Stimulated activated naive CD4-positive, alpha-beta T cell (primary cell): ENCODE measurements around the gene POTEB.
"Not testable (repeated sequence)": the region's sequence is repeated elsewhere in the genome, so short reads cannot be mapped to it uniquely, and the experiment has no call there.

ENCODE experiments used
- DNase-seq, 6 experiments: peaks; one replicate each; lab custom pipeline; 2025; lab: John Stamatoyannopoulos, UW

POTEB gene

DNA sequence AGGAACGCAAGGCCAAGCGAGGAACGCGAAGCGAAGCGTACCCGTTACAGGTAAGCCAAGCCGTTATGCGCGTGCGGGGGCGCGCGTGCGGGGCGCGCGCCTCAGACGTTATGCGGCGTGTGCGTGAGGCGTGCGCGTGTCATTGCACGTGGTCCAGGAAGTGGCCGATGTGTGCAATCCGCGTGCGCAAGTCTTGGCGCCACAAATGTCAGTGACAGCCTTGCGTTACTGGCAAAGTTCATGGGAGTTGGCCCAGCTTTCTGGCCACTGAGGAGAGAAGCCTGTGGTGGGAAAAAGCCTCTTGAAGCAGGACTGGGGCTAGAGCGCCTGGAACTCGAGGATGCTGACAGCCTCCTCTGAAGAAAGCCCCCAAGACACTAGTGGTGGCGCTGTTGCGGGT is at the start of gene POTEB:
TSS of gene POTEB (minus strand) at position 101 of the 400 bp plus-strand sequence. CDS start 489 bp downstream, outside the sequence.
- DNase-seq = not testable (repeated sequence)

DNA sequence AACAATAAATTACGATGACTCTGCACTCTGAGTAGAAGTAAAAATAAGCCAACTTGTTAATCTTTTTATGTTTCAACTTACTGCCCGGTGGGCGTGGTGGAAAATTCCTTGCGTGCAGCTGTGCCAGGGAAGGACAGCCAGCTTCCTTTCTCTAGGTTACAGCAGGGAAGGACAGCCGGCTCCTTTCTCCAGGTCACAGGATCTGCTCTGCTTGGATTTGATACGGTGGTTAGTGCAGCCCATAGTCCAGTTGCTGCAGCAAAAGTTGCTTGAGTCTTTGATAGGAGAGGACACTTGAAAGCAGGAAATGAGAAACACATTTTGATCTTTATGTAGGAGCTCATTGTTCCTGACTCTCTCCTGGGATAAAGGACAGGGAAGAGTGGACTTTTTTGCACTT is 13.4 kb upstream of the POTEB start:
- not testable (repeated sequence) for DNase-seq

DNA sequence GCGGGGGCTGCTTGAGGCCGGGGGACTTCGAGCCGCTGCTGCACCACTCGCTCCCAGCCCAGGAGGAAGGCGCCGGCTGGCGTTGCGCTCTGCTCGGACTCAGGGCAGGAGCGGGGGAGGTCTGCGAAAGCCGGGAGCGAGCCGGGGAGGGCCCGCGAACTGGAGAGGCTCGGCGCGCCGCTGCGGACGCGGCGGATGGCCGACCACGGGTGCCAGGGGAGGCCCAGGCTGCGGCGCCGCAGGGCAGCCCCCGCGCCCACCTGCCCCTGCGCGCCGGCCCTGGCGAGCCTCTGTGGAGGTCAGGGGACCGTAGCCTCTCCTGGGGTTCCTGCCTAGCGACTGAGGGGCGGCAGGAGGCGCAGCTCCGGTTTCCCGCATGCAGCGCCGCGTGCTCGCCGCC is 12.0 kb upstream of the POTEB start:
- DNase-seq = not testable (repeated sequence)

DNA sequence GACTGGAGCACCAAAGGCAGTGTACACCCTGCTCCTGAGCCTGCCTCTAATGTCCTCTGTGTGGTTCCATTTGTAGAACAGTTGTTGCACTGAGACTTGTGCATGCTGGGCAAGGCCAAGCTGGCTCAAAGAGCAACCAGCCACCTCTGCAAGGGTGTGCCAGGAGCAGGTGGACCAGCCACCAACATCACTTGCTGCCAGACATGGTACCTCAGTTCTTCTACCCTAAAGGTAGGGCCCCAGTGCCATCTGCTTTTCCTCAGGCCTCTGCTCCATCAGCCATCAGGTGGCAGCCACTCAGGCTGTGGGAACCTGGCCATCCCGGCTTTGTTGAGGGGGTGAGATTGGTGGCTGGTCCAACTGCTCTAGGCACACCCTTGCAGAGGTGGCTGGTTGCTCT is 38.7 kb downstream of the POTEB start:
- not testable (repeated sequence) for DNase-seq
